ENCODE results near the gene HHIPL2.

DNA sequence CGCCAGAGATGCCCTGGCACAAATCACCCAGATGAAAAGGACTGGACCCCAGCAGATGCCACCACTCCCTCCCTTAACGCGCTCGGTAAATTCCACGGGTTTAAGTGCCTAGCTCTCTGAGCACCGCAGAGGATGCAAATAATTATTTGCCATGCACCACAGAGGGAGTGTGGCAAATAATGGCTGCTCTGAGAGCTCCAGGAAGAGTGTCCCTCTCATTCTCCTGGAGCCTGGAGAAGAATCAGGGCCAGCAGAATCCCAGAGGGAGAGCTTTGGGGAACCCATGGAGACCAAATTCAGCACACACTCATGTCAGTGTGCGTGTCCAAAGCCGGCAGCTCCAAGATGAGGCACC lies 667 bp downstream of the HHIPL2 start:
- no peak for TF ChIP-seq EZH2 (IDR thresholded peaks at IDR 0.05; ENCODE audit: borderline replicate concordance, control insufficient read depth, low read depth, low read length)
- no peak for TF ChIP-seq NFYB (IDR thresholded peaks at IDR 0.05; ENCODE audit: insufficient read depth, low read depth, low read length)
- no peak for TF ChIP-seq CTCF (IDR thresholded peaks at IDR 0.05 in 2 of 3, conservative IDR thresholded peaks at IDR 0.05 in 1 of 3; ENCODE audit: control insufficient read depth in 2 of 3, extremely low read depth in 1 of 3, insufficient read depth in 1 of 3, low read depth in 3 of 3, low read length in 3 of 3)
- TF ChIP-seq RAD21 (IDR thresholded peaks at IDR 0.05; ENCODE audit: insufficient read depth, low read depth, low read length) = no peak

Measured in GM12878 (cell line).